Stimulated activated CD4-positive, alpha-beta T cell treated with anti-CD3 and anti-CD28 coated beads, TNF-alpha, amount 100 ng/mL, for 4 hours (primary cell): ENCODE measurements around the gene MPZ.
"Not testable (repeated sequence)": the region's sequence is repeated elsewhere in the genome, so short reads cannot be mapped to it uniquely, and the experiment has no call there.

Experiments
- DNase-seq, 3 experiments: peaks; one replicate each; pipeline ENCODE4 v3.0.0-alpha.2; 2020; ENCODE audit warnings: low read depth in 3 of 3

The MPZ gene

DNA sequence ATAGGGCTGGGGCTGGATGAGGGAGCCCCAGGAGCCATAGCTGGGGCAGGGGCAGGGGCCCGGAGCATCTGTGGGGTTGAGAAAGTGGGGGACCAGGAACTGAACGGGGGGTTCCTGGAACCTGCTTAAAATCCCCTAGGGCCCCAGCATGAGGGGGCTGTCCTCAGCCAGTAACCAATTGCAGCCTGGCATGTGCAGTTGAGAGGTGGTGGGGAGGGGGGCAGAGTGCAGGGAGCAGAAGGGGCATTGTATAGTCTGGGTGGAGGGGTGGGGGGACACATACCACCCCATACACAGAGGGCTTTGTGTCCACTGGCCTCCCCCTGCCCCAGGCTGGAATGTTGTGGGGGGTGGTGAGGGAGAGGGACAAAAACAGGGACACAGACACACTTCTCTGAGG lies at the start of gene MPZ:
TSS of gene MPZ (minus strand) at position 101 of the 400 bp plus-strand sequence. CDS start at position 38, 63 bp downstream.
- no peak for DNase-seq

GRCh38 chr1:161359291-161359690 lies 49.5 kb upstream of the MPZ start:
- DNase-seq, result no peak

- DNase-seq, result no peak
Measured at GRCh38 chr1:161357073-161357472, 47.3 kb upstream of the MPZ start.

DNA sequence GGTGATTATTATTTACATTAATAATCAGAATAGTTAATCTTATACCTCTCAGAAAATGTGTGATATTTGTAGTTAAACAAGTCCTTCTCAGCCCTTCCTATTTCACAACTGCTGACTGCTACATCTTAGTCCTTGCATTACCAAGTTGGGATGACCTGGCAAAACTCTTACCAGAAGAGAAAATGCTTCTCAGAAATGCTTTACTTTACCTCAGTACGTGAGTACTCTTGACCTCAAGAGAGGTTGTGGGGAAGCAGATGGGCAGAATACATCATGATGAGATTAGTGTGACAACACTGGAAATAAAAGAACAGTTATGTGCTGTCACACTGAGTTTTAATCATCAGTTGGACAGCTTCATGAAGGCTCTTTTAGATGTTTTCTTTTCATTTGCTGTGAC lies 41.7 kb upstream of the MPZ start:
- no peak for DNase-seq

DNA sequence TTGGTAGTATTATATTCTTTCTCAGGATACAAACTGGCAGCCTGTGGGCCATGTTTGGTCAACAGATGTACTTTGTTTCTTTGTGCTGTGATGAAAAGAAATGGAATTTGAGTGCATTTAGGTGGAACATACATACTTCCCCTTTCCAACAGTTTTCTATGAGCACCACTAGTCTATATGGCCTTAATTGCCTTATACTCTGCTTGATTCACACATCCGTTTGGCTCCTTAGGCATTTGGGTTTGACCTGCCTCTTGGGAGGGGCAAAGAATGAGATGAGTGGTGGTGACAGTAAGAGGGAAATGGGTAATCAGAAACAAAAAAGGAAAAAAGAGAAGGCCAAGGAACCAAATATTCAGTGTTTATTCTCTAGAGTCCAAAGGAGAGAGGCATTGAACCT lies 40.9 kb upstream of the MPZ start:
- no peak for DNase-seq

DNA sequence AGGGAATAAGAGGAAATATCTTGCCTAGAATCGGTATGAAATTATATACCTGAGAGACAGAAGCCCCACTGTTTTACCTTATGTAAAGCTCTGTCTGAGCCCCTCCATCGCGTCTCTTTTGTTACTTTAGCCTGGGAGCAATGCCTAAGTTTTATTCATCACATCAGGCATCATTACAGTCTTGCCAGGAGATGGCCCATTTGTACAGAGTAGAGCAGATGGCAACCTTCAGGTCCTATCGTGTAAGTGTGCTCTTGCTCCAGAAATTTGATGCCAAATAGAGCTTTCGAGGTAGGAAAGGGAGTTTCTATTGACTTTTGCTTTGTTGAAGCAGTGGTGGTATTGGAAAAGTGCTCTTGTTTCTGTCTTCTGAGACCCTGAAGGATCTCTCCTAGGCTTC lies 33.1 kb upstream of the MPZ start:
- no peak for DNase-seq

DNA sequence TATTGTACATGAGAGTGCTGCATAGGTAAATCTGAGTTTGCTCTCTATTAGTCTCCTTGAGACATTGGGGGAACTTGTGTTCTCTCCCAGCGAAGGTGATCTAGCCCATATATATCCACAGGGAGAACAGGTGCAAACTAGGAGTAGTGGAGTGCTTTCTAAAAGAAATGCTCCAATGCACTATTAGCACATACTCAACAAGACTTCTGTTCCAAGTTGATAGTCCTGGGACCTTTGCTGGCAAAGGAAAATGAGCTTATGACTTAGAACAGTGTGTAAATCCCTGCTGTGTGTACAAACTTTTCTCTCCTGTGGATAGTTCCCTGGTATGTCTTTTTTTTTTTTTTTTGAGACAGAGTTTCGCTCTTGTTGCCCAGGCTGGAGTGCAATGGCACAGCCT lies 32.4 kb upstream of the MPZ start:
- no peak for DNase-seq

DNA sequence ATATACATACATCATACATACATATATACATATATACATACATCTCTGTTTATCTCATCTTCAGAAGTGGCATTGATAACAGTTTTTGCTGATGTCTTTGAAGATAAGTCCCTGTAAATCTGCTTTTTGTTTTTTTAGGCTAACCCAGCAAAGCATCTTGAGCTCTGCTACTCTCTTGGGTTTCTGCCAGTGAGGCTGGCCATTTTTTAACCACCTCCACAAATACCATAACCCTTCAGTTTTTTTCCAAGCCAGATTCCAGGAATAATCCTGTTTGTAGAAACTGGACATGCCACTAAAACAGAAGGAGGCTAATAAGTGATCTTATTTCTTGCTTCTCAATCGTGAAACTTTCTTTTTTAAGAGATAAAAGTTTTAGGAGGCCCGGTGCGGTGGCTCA lies 26.0 kb upstream of the MPZ start:
- DNase-seq, result no peak

- DNase-seq, result no peak
Measured at GRCh38 chr1:161333166-161333565, 23.4 kb upstream of the MPZ start.

GRCh38 chr1:161330346-161330745 lies 20.6 kb upstream of the MPZ start:
- DNase-seq, result no peak

DNA sequence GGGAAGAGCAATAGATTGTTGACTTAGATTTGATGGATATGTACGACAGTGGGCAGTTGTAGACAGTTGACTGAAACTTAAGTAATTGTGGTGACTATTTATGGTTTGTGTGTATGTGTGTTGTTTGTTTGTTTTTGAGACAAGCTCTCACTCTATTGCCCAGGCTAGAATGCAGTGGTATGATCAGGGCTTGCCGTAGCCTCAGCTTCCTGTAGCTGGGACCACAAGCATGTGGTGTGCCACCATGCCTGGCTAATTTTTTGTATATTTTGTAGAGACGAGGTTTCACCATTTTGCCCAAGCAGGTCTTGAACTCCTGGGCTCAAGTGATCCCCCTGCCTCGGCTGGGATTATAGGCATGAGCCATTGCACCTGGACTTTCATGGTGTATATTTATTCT lies 14.3 kb upstream of the MPZ start:
- DNase-seq, result no peak

- DNase-seq, result not testable (repeated sequence)
Measured at GRCh38 chr1:161315841-161316674, 6.3 kb upstream of the MPZ start.

DNA sequence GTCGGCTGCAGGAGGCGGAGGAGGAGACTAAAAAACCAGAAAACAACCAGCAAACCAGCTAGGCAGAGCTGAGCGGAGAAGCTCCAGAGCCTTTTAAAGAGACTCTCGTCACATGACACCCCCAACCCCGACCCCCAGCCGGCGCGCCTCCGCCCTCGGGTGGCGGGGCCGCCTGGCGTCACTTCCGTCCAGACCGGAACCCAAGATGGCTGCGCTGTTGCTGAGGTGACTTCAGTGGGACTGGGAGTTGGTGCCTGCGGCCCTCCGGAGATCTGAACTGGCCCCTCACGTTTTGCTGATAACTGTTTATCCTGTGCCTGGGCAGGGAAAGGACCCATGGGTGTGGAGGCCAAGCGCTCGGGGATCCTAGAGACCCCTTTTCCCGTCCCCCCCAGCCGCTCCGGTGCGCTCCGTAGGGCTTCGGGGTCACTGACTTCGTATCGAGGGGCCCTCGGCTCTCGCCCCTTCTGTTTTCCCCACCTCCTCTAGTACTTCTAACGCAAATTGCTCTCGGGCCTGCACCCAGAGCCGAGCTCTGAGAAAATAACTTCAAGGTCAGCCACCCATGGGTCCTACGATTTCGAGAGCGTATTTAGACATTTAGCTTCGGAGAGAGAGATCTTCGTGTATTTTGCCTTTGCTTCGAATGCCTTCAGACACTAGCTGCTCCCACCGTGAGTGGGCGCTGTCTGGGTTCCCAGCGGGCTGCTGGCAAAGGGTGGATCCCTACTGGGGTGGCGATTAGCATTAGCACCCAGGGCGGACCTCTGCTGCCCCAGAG lies 4.6 kb upstream of the MPZ start, which contains the start of gene SDHC:
TSS of gene SDHC (plus strand) at position 181 of the 781 bp plus-strand sequence. CDS start at position 206, 25 bp downstream.
- DNase-seq, result peak; percentile 78 to 81 (median 80)

DNA sequence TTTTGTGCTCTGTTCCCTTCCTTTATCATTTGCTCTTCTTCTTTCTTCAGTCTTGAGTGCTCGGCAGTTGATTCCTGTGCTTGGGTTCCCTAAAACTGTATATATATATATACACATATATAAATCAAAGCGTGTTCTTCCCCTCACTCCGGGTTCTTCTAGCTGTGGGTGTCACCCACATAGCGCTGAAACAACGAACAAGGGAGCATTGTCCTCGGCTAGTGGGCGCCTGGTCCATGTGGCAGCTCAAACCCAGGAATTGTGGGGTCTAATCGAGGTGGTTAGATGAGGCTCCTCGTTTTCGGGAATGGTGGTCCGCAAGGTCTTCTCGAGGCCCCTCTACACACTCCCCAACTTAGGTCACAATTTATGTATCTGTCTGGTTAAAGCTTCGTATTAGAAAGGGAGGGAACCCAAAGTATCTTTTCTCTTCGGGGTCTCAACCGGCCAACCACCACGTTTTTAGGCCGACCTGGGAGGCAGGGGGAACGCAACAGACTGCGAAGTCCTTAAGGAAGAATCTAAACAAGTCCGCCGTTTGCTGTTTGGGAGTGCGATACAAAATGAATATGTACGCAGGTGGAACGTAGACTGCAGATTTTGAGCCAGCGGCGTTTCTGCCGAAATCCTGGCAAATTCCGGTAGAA lies 3.9 kb upstream of the MPZ start:
- no peak for DNase-seq

- no peak for DNase-seq
Measured at GRCh38 chr1:161311595-161312181, 1.9 kb upstream of the MPZ start.

DNA sequence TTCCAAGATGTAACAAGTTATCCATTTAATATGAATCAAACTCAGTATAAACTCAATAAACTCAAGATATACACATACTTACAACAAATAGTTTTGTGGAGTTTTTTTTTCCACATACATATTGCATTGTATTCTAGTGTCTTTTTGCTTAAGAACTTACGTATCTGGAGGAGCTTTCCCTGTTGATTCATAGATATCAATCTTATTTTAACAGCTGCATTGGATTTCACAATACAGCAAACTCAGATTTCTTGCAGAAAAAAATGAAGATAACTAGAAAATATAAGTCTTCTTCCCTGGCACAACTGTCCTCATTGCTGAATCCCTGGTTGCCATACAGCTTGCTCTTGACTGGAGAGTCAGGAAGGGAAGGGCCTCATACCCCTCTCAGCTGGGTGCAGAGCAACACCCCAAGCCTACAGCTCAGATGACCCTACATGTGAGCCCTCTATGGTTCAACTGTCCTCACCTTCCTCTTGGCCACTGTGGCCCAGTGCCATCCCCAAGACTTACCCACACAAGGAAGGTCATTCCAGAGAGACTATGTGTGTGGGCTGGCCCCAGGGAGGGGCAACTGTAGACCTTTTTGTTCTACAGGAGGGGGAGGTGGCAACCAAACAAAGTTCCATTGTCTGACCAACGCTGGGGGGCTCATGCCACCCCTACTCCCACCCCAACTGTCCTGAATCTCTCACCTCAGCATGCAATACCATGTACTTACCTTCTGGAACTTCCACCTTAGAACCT lies 1.7 kb downstream of the MPZ start:
- DNase-seq, result no peak

GRCh38 chr1:161307230-161307768 lies 2.5 kb downstream of the MPZ start:
- DNase-seq, result no peak

DNA sequence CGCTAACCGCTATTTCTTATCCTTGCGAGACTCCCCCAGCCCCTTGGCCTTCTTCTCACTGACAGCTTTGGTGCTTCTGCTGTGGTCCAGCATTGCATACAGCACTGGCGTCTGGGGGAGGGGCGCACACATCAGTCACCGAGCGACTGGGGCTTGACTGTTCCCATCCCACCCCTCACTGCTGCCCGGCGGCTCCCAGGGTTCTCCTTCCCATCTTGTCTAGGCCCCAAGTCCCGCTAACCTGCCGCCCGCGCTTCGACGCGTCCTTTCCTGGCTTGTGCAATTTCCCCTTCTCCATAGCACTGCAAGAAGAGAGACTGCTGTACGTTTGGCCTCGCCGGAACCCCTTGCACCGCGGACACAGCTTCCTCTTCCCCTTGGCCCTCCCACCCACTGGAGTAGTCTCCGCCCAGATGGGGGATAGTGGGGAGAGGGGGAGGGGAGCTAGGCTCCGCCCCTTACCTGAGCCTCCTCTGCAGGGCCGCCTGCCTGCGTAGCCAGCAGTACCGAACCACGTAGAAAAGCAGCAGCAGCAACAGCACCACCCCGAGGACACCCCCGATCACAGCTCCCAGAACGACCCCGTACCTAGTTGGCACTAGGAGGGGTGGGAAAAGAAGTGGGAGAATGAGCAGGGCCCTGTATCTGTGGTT lies 3.8 kb downstream of the MPZ start:
- DNase-seq, result peak; percentile 63 to 74 (median 74)

DNA sequence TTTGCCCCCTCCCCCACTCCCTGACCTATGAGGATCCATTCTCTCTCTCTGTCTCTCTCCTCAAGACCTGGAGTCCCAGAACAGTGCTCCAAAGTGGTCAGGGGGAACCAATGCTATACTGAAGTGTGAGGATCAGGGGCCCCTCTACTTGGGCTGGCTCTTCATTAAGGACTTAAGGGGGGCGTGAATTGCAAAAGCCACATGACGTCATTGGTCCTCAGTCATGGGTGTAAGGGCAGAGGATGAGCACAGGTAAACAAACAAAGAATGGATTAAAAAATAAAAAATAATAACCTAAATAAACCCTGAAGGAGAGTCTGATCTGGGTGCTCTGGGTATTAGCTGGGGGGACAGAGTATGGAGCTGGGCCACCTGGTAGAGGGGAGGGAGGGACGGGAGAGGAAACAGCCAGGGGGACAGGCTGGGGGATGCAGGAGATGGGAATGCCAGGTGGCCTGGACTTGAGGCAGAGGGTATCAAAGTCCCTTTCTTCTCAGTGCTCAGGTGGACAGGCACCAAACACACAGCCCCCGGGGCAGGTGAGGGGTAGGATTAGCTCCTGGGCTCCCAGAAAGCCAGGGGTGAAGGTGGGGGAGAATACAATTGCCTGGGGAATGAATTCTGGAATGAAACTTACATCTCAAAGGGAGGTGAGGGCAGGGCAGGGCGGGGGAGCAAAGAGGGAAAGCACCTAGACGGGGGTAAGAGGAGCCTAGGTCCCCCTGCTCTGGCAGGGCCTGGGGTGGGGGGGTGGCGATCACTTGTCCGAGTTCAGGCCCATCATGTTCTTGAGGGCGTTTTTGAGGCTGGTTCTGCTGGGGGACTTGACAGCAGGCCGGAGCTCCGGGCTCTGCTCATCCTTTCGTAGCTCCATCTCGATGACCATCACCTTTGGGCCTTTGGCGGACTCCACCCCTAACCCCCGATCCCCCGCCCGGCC lies 4.6 kb downstream of the MPZ start:
- no peak for DNase-seq
